Suppressor macrophage treated with lipopolysaccharide for 4 hours (primary cell): ENCODE results near the gene SDK1.

ENCODE experiments used
- DNase-seq: peaks from one replicate; pipeline ENCODE4 v3.0.0-alpha.2; 2020

The SDK1 gene

GRCh38 chr7:3594901-3595300 lies 293.8 kb downstream of the SDK1 start:
- no peak for DNase-seq

GRCh38 chr7:3598854-3599253 lies 297.8 kb downstream of the SDK1 start:
- no peak for DNase-seq

- no peak for DNase-seq
Observed at GRCh38 chr7:3605222-3605621, 304.2 kb downstream of the SDK1 start.

DNA sequence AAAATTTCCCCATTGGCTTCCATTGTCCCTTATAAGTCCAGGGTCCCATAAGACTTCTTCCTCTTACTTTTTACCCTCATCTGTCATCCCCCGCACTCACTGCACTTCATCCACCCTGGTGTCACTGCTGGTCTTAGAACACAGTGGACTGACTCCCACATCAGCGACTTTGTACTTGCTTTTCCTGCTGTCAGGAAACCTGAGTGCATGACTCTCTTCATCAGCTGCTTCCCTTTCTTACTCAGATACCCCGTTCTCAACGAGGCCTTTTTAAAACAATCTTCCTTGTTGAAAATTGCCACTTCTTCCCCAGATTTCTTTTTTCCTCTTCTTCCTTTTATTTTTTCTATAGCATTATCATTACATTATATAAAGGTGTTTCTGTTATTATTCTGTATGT lies 305.4 kb downstream of the SDK1 start:
- no peak for DNase-seq

DNA sequence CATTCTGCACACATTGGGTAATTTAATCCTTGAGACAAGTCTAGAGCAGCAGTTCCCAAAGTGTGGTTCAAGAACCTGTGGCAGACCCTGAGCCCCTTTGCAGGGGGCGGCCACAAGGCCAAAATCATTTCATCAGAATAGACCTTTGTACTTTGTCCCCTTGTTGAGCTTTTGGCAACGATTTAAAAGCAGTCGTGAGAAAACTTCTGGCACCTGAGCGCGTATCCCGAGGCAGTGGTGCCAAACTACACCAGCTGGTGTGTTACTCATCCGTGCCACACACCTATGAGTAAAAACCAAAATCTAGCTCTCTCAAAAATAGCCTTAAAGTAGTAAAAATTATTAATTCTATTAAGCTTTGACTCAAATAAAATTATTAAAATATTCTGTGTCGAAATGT lies 306.8 kb downstream of the SDK1 start:
- no peak for DNase-seq

DNA sequence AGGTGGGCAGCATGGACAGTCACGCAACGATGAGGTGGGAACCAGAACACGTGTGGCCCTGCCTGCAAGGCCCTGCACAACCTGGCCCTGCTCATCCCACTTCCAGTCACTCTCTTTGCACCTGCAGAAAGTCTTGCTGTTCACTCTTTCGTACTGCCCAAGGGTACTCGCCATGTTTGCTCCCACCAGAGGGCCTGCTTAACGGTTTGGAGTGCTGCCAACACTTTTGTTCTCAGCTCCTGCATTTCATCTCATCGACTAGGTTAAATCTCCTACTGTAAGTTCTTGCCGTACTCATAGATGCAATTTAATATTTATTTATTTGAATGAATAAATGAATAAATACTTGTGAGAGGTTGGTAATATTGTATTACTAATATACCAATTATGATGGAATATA lies 315.3 kb downstream of the SDK1 start:
- no peak for DNase-seq

GRCh38 chr7:3630081-3630480 lies 329.0 kb downstream of the SDK1 start:
- no peak for DNase-seq

GRCh38 chr7:3634396-3634795 lies 333.3 kb downstream of the SDK1 start:
- DNase-seq = no peak

GRCh38 chr7:3636131-3636860 lies 335.2 kb downstream of the SDK1 start:
- no peak for DNase-seq

- DNase-seq = no peak
Observed at GRCh38 chr7:3639253-3639652, 338.2 kb downstream of the SDK1 start.

GRCh38 chr7:3641582-3641981 lies 340.5 kb downstream of the SDK1 start:
- no peak for DNase-seq

DNA sequence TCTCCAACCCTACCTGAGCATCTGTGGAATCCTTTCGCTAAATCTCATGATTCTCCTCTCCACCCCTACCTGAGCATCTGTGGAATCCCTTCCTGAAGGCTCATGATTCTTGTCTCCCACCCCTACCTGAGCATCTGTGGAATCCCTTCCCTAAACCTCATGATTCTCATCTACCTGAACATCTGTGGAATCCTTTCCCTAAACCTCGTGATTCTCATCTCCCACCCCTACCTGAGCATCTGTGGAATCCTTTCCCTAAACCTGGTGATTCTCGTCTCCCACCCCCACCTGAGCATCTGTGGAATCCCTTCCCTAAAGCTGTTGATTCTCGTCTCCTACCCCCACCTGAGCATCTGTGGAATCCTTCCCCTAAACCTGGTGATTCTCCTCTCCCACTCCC lies 342.0 kb downstream of the SDK1 start:
- DNase-seq = no peak

DNA sequence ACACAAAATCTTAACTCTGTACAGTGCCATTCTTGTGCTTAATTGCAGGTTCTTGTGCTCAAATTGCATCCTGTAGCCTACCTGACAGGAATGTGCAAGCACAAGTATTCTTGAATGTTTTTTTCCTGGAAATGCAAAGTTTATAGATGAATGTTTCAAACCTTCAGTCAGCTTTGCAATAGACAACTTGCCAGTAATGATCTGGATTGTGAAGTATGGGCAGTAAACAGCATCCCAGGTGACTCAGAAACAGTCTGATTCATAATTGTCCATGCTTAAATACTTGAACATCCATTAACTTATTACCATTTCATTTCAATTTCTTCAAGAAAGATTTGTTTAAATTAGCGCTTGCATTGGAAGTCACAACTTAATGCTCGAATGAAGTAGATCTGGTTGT lies 347.2 kb downstream of the SDK1 start:
- no peak for DNase-seq

DNA sequence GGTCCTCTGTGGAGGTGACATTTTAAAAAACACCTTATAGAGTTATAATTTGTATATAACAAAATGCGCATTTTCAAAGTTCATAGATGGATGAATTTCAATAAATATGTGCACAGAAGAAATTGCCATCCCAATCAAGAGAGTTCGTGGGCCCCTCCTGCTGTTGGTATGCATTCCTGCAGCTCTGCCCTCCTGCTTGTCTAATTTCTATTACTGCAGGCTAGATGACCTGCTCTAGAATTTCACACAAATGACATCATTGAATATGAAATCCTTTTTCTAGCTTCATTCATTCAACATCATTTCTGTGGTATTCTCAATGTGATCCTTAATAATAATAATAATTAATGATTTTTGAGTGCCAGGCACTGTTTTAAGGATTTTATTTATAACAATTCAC lies 348.2 kb downstream of the SDK1 start:
- no peak for DNase-seq

GRCh38 chr7:3649678-3650440 lies 348.8 kb downstream of the SDK1 start:
- no peak for DNase-seq

GRCh38 chr7:3650844-3651243 lies 349.8 kb downstream of the SDK1 start:
- DNase-seq = no peak

DNA sequence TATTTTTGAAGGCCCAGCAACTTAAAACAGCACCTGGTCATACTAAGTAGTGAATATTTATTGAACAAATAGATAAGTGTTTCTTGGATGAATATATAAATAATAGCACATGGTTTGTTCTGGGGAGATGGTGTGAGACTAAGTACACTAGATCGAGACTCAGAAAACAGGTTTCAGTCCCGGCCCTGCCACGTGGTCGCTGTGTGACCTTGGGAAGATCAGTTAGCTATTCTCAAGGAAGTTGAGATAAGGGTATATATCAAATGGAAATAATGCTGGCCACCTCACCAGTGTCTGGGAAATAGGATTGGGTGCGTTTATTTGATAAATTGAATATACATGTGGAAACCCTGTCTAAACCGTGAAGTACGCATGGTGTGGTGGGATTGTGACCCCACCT lies 354.6 kb downstream of the SDK1 start:
- no peak for DNase-seq

GRCh38 chr7:3657206-3657605 lies 356.2 kb downstream of the SDK1 start:
- DNase-seq = no peak

DNA sequence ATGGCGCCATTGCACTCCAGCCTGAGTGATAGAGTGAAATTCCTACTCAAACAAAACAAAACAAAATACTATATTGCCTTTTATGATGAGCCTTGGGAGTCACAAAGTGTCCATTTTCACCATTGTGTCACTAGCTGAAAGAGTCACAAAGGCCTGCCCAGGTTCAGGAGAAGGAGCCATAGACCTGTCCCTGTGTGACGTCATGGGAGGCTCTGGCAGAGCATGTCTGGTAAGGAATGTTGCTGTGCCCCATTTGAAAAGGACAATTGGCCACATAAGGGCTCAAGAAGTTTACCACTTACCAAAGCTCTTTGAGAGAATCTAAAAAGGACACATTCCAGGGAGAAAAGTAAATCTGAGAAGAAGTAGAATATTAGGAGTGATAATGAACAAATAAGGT lies 367.7 kb downstream of the SDK1 start:
- DNase-seq = no peak

GRCh38 chr7:3670898-3671297 lies 369.8 kb downstream of the SDK1 start:
- DNase-seq = peak; percentile 11

GRCh38 chr7:3673524-3673923 lies 372.5 kb downstream of the SDK1 start:
- no peak for DNase-seq

DNA sequence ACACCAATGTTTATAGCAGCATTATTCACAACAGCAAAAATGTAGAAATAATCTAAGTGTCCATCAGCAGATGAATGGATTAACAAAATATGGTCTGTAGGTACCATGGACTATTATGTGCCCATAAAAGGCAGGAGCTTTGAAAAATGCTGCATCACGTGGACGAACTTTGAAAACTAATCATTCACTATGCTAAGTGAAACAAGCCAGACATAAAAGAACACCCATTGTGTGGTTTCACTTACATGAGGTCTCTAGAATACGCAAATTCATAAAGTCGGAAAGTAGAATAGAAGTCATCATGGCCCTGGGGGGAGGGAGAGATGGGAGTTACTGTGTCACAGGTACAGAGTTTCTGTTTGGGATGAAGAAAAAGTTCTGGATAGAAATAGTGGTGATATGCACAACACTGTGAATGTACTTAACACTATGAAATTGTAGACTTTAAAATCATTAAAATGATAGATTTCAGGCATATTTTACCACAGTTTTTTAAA lies 377.3 kb downstream of the SDK1 start:
- no peak for DNase-seq

GRCh38 chr7:3682028-3682710 lies 381.1 kb downstream of the SDK1 start:
- DNase-seq = no peak
